H4 (cell line): ENCODE results near the gene LRRC10. TPM values are rescaled to one million over a fixed set of nuclear protein-coding genes. Genes with fewer than 3 reads are reported as not detected.

Experiments
- DNase-seq: peaks from one replicate; pipeline ENCODE4 v3.0.0-alpha.2; 2015; ENCODE audit warnings: low spot score
- total RNA-seq: library from RNA; depleted of rRNA; stranded (reverse); fragments of >200 nt; shearing (Covaris generic); gene quantifications from 2 replicates; pipeline ENCODE4 v1.2.3, GENCODE V29; 2014; rRNA removed

LRRC10 gene
- total RNA-seq = not detected in 2 replicates

DNA sequence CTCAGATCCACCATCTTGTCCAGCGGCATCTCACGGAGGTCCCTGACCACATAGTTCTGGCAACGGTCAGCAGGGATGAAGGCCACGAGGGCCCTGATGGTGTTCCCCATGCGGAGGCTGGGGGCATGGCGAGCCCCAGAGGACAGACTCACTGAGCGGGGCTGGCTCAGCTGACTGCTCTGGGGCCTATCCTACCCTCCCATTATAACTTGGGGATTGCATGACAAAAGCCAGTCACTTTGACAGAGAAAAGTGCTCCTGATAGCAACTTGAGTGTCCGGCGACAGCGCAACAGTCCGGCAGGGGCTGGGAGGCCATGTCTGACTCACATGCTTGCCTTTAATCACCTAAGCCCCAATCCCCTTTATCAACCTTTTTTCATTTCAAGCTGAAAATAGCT is at the start of gene LRRC10:
Gene LRRC10 (minus strand): TSS at position 179 of the 400 bp plus-strand sequence. CDS start 69 bp downstream, at position 110.
- no peak for DNase-seq

DNA sequence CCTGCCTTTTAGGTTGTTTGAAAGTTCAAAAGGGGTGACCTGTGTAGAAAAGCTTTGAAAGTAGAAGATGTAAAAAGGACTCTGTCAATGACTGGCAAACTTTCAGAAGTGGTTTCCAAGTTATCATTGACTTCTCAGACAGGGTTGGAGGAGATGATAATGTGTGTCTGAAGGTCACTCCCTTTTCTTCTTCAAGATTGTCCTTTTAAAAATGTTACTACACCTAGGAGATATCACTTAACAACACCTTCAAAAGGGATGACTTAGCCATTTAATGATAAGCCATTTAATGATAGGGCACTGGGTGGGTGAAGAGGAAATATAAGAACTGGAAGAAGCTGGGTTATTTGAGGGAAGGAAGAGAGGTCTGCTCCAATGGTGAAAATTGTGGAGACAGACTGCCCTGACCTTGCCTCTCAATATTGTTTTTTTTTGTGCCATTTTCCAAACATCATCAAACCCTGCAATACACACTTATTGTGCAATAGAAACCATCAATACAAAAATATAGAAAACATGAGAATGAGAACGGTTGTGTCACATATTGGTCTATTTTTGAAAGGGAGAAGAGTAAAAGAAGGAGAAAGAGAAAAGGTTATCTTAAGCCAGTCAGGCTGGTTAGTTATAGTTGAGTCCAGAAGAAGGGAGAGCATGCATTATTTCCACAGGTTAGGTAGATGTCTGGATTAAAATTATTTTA is 49.6 kb upstream of the LRRC10 start:
- no peak for DNase-seq

- DNase-seq = no peak
Observed at GRCh38 chr12:69658203-69658602, 47.5 kb upstream of the LRRC10 start.

DNA sequence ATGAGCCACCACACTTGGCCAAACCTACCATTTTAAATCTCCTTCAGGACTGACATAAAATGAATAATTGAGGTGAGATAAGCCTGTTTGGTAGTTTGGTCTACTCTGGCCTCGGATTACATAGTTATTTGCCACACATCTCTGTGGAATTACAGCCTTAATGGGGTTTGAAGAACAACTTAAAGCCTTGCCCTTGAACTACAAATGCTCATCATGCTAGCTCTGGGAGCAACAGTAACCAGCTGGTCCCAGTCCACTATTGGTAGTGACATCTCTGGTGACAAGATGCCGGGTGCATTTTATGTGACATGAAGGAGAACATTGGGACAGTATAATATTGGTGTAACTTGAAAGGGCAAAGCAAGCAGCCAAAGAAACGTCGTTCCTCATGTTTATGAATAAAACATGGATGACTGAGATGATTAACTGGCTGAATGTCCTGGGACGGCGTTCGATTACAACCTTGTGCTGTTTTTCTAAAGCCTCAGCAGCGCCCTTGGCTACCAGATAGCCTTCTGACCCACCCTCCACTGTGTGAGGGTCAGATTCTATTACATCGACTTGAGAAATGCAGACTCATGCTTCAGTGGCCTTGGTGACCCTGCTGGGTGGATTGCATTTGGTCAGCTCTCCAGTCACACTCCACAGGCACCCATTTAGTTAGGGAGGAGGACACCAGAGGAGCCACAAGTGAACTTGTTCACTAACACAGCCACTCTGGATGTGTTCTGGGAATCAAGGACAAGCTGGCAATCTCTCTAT is 46.9 kb upstream of the LRRC10 start:
- DNase-seq = no peak

DNA sequence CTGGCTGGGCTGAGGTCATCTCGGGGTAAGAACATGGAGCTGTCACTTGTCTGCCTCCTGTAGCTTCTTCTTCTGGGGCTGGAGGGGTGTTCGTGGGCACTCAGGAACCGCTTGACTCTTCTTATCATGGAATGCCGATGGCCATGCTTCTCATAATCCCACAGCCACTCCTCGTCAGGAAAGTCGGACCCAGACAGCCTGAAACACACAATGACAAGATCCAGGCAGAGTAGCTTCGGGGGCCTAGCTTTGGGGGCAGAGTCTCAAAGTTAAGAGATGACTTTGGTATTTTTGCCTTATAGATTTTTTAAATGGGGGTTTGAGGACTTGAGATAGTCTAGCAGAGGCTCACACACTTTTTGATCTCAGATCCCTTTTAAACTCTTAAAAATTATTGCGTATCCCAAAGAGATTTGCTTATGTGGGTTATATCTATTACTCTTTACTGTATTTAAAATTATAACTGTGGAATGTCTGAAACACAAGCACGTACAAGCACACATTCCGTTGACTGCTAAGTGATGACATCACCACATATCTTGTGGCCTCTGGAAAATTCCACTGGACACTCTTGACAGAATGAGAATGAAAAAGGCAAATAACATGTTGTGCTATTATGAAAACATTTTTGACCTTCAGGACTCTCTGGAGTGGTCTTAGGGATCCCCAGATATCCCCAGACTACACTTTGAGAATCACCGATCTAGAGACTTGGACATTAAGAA is 45.1 kb upstream of the LRRC10 start:
- DNase-seq = peak; percentile 67

GRCh38 chr12:69653703-69654102 is 43.0 kb upstream of the LRRC10 start:
- no peak for DNase-seq

DNA sequence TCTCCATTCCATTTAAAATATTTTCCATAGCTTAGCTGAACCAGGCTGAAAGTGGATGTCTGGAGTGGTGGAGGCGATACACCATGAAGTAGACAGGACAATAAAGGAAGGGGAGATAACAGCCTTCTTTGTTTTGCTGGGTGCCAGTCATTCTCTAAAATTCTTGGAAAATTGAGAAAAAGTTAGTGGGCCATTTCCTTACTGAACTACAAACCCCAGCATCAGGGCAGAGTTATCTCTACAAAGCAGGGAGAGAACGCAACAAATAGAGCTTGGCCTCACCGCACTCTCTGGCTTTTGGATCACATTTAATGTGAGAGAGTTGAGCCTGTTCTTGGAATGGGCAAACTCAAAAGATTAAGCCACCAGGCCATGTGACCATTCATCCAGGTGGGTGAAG is 41.2 kb upstream of the LRRC10 start:
- DNase-seq = no peak

- no peak for DNase-seq
Observed at GRCh38 chr12:69649529-69649928, 38.8 kb upstream of the LRRC10 start.

- peak; percentile 15 for DNase-seq
Observed at GRCh38 chr12:69648476-69648875, 37.8 kb upstream of the LRRC10 start.

GRCh38 chr12:69647178-69647577 is 36.5 kb upstream of the LRRC10 start:
- DNase-seq = no peak

DNA sequence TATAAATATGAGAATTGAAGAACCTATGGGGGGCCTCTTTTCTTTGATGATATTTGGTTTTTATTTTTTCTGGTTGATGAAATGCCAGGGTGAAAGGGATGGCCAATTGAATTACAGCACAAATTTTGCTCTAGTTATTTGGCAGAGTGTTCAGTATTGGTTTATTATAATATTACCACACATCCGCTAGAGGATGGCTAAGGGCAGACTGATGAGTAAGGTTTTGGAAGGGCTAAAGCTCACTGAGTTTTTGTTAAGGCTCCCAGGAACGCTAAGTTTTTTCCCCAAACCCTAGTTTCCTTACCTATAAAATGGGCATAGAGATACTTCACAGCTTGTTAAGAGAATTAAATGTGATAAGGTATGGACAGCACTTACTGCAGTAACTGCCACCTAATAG is 34.3 kb upstream of the LRRC10 start:
- no peak for DNase-seq

DNA sequence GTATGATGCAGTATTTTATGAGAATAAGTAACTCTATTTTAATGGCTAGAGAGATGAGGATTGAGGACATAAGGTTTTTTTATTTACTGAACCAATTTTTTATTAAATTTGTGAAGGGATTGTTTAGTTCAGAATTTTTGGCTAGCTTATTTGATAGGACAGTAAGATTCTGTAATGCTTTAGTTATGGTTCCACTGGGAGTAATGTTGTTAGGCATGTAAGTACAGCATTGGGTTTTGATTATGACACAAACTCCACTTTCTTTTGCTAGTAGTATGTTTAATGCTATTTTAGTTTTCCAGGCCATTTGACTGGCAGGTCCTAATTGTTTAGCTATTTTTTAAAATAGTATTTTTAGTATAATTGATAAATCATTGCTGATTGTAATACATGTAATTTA is 33.8 kb upstream of the LRRC10 start:
- no peak for DNase-seq

DNA sequence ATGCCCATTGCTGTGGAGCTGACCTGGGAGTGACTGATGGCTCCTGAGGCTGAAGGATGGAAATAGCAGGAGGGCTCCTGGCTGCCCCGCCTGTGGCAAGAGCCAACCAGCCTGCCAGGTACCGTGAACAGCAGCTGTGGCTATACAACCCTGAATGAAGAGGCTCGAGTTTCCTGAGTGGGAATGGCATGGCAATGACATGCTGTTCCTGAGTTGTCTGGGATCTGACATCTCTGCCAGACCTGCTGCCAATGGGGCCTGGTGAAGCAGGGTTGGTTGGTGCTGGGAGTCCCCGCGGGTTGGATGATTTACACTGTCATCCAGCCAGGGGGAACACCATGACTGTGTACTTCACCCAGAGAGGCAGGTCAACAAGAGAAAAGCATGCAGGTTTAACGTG is 31.8 kb upstream of the LRRC10 start:
- DNase-seq = no peak

DNA sequence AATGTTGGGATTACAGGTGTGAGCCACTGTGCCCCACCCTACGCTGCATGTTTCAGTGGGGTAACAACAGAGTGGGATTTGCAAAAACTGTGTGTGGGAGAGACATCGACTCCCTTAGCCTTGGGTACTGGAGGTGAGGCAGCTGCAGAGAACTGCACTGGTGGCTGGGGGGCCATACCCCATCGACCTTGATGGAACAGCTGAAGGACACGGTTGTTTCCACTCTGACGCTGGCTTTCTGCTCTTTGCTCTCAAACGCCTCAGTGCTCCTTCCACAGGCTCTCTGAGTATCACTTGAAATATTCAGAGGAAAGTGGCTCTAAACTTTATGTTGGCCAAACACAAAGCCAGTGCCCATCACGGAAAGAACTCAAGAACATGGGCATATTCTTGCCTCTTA is 30.8 kb upstream of the LRRC10 start:
- no peak for DNase-seq

GRCh38 chr12:69639400-69640016 is 28.8 kb upstream of the LRRC10 start:
- peak; percentile 53 for DNase-seq

DNA sequence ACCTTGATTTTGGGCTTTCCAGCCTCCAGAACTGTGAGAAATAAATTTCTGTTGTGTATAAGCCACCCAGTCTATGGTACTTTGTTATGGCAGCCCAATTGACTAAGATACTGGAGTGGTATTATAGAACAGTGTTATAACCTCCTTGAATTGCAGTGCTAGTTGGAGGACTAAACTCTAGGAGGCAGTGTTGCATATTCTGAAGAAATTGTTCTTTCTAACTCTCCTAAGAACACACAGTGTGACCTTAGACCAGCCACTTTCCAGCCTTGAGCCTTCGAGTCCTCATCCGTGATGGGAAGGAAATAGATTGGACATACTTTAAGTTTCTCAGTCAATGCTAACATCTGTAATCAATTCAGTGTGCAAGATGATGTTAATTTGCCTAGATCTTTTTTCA is 22.4 kb upstream of the LRRC10 start:
- DNase-seq = no peak

- no peak for DNase-seq
Observed at GRCh38 chr12:69630191-69630590, 19.5 kb upstream of the LRRC10 start.

DNA sequence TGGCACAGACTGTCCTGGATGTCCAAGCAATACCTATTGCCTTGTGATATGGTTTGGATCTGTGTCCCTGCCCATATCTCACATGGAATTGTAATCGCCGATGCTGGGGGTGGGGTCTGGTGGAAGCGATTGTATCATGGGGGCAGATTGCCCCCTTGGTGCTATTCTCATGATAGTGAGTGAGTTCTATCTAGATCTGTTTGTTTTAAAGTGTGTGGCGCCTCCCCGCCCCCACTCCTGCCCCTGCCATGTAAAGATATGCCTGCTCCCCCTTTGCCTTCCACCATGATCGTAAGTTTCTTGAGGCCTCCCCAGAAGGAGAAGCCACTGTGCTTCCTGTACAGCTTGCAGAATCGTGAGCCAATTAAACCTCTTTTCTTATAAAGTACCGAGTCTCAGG is 16.8 kb upstream of the LRRC10 start:
- no peak for DNase-seq

DNA sequence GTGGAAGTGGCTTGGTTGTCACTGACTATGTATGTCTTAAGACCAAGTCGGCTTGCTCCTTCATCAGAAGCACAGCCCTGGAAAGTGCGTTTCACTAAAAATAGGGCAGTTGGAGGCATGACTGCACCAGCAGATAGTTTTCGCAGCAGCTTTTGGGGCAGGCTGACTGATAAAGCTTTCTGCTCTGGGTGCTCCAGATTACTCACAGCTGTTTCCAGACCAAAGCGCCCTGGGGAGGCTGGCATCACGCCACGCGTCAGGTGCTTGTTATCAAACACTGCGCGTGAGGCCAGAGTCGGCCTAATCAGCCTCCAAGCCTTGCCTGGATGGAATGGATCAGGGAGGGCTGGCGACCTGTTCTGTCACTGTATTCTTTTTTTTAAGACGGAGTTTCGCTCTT is 13.3 kb upstream of the LRRC10 start:
- DNase-seq = no peak

DNA sequence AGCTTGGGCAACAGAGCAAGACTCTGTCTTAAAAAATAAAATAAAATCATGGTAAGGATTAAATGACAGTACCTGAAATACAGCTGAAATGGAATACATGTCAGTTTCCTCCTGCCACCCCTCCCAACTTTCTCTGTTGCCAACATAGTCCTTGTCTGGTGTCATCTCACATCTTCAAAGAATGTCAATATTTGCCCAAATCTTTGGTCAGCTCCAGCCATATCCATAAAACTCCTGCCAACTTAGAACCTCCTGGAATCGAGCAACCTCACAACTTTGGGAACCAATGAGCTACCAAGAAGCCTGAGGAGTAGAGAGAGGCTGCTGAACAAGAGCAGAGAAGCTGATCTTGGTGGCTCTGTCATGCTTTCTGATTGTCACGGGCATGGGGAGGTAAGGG is 10.8 kb upstream of the LRRC10 start:
- no peak for DNase-seq

DNA sequence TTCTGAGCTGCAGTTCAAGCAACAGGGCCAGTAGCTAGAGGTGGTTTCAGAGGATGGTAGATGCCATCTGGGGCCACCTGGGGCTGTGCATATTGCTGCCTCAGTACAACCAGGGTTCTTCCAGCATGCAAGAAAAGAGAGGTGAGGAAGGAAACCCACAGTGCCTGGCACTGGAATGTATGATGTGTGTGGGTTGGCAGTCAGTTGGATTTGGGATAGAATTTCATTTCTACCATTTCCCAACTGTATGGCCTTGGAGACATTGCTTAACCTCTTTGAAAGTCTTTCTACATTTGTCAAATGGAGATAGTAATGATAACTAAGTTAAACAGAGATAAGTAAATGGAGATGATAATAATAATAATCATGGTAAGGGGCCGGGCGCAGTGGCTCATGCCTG is 10.2 kb upstream of the LRRC10 start:
- DNase-seq = no peak

GRCh38 chr12:69620077-69620476 is 9.4 kb upstream of the LRRC10 start:
- no peak for DNase-seq
